ENCODE measurements around the gene PRMT2. TPM values are rescaled to one million over a fixed set of nuclear protein-coding genes. Genes with fewer than 3 reads are reported as not detected.

Gene PRMT2
- total RNA-seq, 4 donors from 2014 or later = 77.0 to 87.8 (median 82.3) TPM

- TF ChIP-seq CTCF (IDR thresholded peaks at IDR 0.05) = no peak
- ATAC-seq (ENCODE audit: low FRiP score) (peak; percentile 84), DNase-seq (ENCODE audit: low spot score) (no peak)
These were observed 6.2 kb downstream of the PRMT2 start for GRCh38 chr21:46641656-46642055.

GRCh38 chr21:46643379-46644177, 8.1 kb downstream of the PRMT2 start:
- ATAC-seq (ENCODE audit: low FRiP score) = no peak
- no peak for DNase-seq (ENCODE audit: low spot score)
- no peak for TF ChIP-seq CTCF (IDR thresholded peaks at IDR 0.05)

- no peak for TF ChIP-seq CTCF (IDR thresholded peaks at IDR 0.05)
- ATAC-seq (ENCODE audit: low FRiP score) (no peak), DNase-seq (ENCODE audit: low spot score) (no peak)
These were observed 10.4 kb downstream of the PRMT2 start for GRCh38 chr21:46645840-46646239.

GRCh38 chr21:46646541-46647154, 11.2 kb downstream of the PRMT2 start:
- ATAC-seq (ENCODE audit: low FRiP score) = no peak
- no peak for TF ChIP-seq CTCF (IDR thresholded peaks at IDR 0.05)
- DNase-seq (ENCODE audit: low spot score) = no peak

- DNase-seq (ENCODE audit: low spot score) = no peak
- TF ChIP-seq CTCF (IDR thresholded peaks at IDR 0.05) = no peak
- ATAC-seq (ENCODE audit: low FRiP score) = no peak
These were observed 13.1 kb downstream of the PRMT2 start for GRCh38 chr21:46648539-46648938.

GRCh38 chr21:46649356-46649755, 13.9 kb downstream of the PRMT2 start:
- no peak for TF ChIP-seq CTCF (IDR thresholded peaks at IDR 0.05)
- ATAC-seq (ENCODE audit: low FRiP score) = no peak
- no peak for DNase-seq (ENCODE audit: low spot score)

All from omental fat pad (tissue), 4 donors.